GM10266 (cell line): Measurements from ENCODE around the gene KDM1A.
"Not testable (repeated sequence)": the region's sequence is repeated elsewhere in the genome, so short reads cannot be mapped to it uniquely, and the experiment has no call there.

Experiments used
- DNase-seq: peaks from one replicate; pipeline ENCODE4 v3.0.0; 2012; ENCODE audit errors: extremely low spot score
- TF ChIP-seq, protein P1 (sequence below): IDR thresholded peaks from 2 replicates; pipeline ENCODE4 v1.5.1; 2012; ENCODE audit warnings: mild to moderate bottlenecking, low read depth; ENCODE audit not compliant: control insufficient read depth, insufficient read depth; ENCODE audit errors: missing control alignments

KDM1A gene

GRCh38 chr1:23007106-23007505 lies 12.2 kb upstream of the KDM1A start:
- DNase-seq: no peak
- TF ChIP-seq, protein P1, sequence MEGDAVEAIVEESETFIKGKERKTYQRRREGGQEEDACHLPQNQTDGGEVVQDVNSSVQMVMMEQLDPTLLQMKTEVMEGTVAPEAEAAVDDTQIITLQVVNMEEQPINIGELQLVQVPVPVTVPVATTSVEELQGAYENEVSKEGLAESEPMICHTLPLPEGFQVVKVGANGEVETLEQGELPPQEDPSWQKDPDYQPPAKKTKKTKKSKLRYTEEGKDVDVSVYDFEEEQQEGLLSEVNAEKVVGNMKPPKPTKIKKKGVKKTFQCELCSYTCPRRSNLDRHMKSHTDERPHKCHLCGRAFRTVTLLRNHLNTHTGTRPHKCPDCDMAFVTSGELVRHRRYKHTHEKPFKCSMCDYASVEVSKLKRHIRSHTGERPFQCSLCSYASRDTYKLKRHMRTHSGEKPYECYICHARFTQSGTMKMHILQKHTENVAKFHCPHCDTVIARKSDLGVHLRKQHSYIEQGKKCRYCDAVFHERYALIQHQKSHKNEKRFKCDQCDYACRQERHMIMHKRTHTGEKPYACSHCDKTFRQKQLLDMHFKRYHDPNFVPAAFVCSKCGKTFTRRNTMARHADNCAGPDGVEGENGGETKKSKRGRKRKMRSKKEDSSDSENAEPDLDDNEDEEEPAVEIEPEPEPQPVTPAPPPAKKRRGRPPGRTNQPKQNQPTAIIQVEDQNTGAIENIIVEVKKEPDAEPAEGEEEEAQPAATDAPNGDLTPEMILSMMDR: no peak

DNA sequence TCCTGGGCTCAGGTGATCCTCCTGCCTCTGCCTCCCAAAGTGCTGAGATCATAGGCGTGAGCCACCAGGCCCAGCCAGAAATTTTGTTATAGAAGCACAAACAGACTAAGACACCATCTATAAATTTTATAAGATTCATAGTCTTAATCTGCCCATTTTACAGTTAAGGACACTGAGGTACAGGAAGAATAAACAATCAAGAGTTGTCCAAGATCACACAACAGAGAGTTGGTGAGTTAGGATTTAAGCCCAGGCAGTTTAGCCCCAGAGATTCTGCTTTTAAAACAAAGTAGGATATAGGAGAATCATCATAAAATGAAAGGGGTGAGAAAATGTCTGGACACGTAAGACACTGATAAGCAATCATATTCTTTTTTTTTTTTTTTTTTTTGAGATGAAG lies 10.4 kb upstream of the KDM1A start:
- no peak for DNase-seq
- TF ChIP-seq, protein P1: no peak

GRCh38 chr1:23010025-23010424 lies 9.2 kb upstream of the KDM1A start:
- DNase-seq: not testable (repeated sequence)

GRCh38 chr1:23013657-23014056 lies 5.6 kb upstream of the KDM1A start:
- TF ChIP-seq, protein P1: no peak
- DNase-seq: no peak

DNA sequence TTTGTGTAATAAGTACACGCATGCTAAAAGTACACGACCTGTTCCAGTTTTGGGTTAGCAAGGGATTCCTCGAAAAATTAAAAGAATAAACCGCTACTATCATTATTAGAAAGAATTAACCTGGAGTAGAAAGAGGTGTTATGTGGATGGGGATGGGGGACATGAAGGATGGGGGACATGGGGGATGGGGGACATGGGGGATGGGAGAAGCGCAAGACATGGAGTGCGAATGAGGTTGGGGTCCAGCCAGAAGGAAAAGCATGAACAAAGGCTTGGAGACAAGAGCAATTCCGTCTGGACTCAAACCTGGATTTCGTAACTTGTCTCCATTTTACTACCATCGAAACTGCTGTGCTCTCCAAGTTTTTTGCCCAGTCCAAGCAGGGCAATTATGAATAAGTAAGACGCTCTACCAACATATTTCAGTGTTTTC lies 591 bp upstream of the KDM1A start:
- TF ChIP-seq, protein P1: no peak
- DNase-seq: no peak

GRCh38 chr1:23019863-23020625 lies 776 bp downstream of the KDM1A start:
- peak; percentile 56 for DNase-seq
- TF ChIP-seq, protein P1: no peak

DNA sequence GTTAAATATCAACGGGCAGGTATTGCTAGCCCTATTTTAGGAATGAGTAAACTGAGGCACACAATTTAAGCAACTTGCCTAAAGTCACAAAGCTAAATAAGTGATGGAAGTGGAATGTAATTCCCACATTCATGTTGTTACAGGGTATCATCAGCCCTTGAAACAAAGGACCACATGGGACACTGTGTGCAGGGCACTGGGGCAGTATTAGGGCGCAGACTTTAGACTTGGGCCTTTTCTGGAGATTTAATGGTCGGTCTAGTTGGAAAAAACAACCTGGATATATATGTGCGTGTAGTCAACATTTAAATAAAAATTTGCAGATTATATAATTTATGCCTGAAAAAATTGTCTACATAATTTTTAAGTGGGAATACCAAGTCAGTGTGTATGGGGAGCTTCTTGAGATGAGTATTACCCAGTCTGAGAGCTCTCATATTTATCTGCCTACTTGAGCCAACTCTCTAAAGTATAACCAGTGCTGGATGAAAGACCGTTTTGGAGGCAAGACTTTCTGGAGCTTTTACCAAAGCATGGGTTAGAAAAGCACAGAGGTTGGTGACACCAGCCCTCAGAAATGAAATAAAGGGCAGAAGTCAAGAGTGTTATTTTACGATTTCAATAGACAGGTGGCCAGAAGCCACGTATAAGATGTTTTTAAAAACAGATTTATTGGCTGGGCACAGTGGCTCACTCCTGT lies 1.6 kb downstream of the KDM1A start:
- DNase-seq: no peak
- TF ChIP-seq, protein P1: no peak
